HEK293T (cell line): Measurements from ENCODE around the gene TIE1.

Experiments
- CTCF ChIA-PET: fragments of 350-600 bp; formaldehyde crosslinking; extraction: SDS; loops from one replicate; lab custom pipeline; 2021; ENCODE audit warnings: antibody characterized with exemption, inconsistent platforms; lab: Yijun Ruan, JAX
- POLR2A ChIA-PET: fragments of 350-600 bp; formaldehyde crosslinking; extraction: SDS; loops from one replicate; lab custom pipeline; 2020; ENCODE audit warnings: antibody characterized with exemption, inconsistent platforms; lab: Yijun Ruan, JAX
- DNase-seq: peaks from one replicate; pipeline ENCODE4 v3.0.0; 2012; ENCODE audit warnings: mixed read lengths; ENCODE audit errors: extremely low spot score
- ARNT ChIP-seq: fragments of 450-650 bp; IDR thresholded peaks from 2 replicates; pipeline ENCODE4 v1.6.1; 2017; ENCODE audit warnings: mild to moderate bottlenecking
- BHLHE40 ChIP-seq: fragments of 450-650 bp; IDR thresholded peaks from 2 replicates; pipeline ENCODE4 v1.6.1; 2016; ENCODE audit warnings: mild to moderate bottlenecking, moderate library complexity, borderline replicate concordance
- CTBP1 ChIP-seq: fragments of 450-650 bp; IDR thresholded peaks from 2 replicates; pipeline ENCODE4 v1.6.1; 2016; ENCODE audit warnings: borderline replicate concordance
- ELF4 ChIP-seq: fragments of 450-650 bp; IDR thresholded peaks from 2 replicates; pipeline ENCODE4 v1.6.1; 2017; ENCODE audit warnings: antibody characterized with exemption
- FOXA1 ChIP-seq: fragments of 450-650 bp; IDR thresholded peaks from 2 replicates; pipeline ENCODE4 v1.6.1; 2016; ENCODE audit warnings: mild to moderate bottlenecking
- FOXK2 ChIP-seq: fragments of 450-650 bp; IDR thresholded peaks from 2 replicates; pipeline ENCODE4 v1.6.1; 2016; ENCODE audit warnings: mild to moderate bottlenecking
- FOXM1 ChIP-seq: fragments of 450-650 bp; IDR thresholded peaks from 2 replicates; pipeline ENCODE4 v1.6.1; 2017; ENCODE audit warnings: mild to moderate bottlenecking, borderline replicate concordance
- HDGF ChIP-seq: fragments of 450-650 bp; IDR thresholded peaks from 2 replicates; pipeline ENCODE4 v1.6.1; 2017; ENCODE audit warnings: antibody characterized with exemption, borderline replicate concordance
- L3MBTL2 ChIP-seq: fragments of 450-650 bp; conservative IDR thresholded peaks from 2 replicates; pipeline ENCODE4 v1.6.1; 2016; ENCODE audit warnings: mild to moderate bottlenecking
- LEF1 ChIP-seq: fragments of 450-650 bp; IDR thresholded peaks from 2 replicates; pipeline ENCODE4 v1.6.1; 2017; ENCODE audit warnings: mild to moderate bottlenecking, borderline replicate concordance
- NFRKB ChIP-seq: fragments of 450-650 bp; IDR thresholded peaks from 2 replicates; pipeline ENCODE4 v1.6.1; 2016; ENCODE audit warnings: mild to moderate bottlenecking, moderate library complexity
- SP1 ChIP-seq: fragments of 450-650 bp; IDR thresholded peaks from 2 replicates; pipeline ENCODE4 v1.6.1; 2017
- SUZ12 ChIP-seq: fragments of 450-650 bp; IDR thresholded peaks from 2 replicates; pipeline ENCODE4 v1.6.1; 2016; ENCODE audit warnings: mild to moderate bottlenecking
- TARDBP ChIP-seq: fragments of 450-650 bp; IDR thresholded peaks from 2 replicates; pipeline ENCODE4 v1.6.1; 2016
- ZNF384 ChIP-seq: fragments of 450-650 bp; IDR thresholded peaks from 2 replicates; pipeline ENCODE4 v1.6.1; 2016
- TF ChIP-seq, protein P1 (sequence below): fragments of 450-650 bp; IDR thresholded peaks from 2 replicates; pipeline ENCODE4 v1.6.1; 2016

The TIE1 gene

DNA sequence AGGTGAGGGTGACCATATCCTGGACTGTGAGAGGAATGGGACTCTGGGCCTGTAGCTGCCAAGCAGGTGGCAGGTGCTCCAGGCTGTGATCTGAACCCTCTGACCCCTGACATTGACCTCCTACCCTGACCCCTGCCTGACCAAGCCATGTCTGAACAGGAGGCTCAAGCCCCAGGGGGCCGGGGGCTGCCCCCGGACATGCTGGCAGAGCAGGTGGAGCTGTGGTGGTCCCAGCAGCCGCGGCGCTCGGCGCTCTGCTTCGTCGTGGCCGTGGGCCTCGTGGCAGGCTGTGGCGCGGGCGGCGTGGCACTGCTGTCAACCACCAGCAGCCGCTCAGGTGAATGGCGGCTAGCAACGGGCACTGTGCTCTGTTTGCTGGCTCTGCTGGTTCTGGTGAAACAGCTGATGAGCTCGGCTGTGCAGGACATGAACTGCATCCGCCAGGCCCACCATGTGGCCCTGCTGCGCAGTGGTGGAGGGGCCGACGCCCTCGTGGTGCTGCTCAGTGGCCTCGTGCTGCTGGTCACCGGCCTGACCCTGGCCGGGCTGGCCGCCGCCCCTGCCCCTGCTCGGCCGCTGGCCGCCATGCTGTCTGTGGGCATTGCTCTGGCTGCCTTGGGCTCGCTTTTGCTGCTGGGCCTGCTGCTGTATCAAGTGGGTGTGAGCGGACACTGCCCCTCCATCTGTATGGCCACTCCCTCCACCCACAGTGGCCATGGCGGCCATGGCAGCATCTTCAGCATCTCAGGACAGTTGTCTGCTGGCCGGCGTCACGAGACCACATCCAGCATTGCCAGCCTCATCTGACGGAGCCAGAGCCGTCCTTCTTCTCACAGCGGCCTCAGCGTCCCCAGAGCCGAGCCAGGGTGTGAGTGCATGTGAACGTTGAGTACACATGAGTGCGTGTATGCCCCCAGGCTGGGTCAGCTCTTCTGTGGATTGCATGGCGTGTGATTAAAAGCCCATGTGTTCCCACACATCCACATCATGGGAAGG, 27.9 kb upstream of the TIE1 start:
- POLR2A ChIA-PET = no interaction called here
- no peak for TF ChIP-seq FOXA1
- no peak for TF ChIP-seq FOXK2
- no peak for TF ChIP-seq FOXM1
- no peak for TF ChIP-seq CTBP1
- no peak for TF ChIP-seq ZNF384
- no peak for TF ChIP-seq NFRKB
- TF ChIP-seq TARDBP = no peak
- no peak for TF ChIP-seq SP1
- no peak for TF ChIP-seq HDGF
- no peak for TF ChIP-seq SUZ12
- TF ChIP-seq, protein P1, sequence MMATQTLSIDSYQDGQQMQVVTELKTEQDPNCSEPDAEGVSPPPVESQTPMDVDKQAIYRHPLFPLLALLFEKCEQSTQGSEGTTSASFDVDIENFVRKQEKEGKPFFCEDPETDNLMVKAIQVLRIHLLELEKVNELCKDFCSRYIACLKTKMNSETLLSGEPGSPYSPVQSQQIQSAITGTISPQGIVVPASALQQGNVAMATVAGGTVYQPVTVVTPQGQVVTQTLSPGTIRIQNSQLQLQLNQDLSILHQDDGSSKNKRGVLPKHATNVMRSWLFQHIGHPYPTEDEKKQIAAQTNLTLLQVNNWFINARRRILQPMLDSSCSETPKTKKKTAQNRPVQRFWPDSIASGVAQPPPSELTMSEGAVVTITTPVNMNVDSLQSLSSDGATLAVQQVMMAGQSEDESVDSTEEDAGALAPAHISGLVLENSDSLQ = no peak
- no peak for TF ChIP-seq ARNT
- TF ChIP-seq BHLHE40 = no peak
- CTCF ChIA-PET = no interaction called here
- no peak for DNase-seq

DNA sequence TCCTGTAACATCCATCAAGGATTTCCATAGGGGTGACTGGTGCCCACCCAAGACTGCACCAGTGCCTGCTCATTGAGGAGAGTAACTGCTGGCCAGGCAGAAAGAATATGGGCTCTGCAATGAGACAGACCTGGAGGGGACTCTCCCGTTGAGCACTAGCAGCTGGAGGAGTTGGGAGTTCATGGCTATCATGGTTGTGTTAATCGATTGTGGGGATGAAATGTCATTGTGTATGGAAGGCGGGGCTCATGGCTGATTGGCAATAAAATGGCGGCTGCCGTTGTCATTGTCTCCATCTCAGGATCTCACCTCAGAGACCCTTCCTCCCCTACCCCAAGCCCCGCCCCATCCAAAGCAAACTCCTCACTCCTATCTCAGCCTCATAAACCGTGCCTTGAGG, 27.1 kb upstream of the TIE1 start:
- POLR2A ChIA-PET = no interaction called here
- DNase-seq = no peak
- TF ChIP-seq LEF1 (no peak), CTBP1 (no peak), ARNT (no peak), SUZ12 (no peak), TARDBP (no peak), ELF4 (no peak), L3MBTL2 (no peak), ZNF384 (no peak), BHLHE40 (no peak), SP1 (no peak), NFRKB (no peak), HDGF (no peak), FOXA1 (no peak), FOXM1 (no peak), FOXK2 (no peak)
- TF ChIP-seq, protein P1 = no peak
- CTCF ChIA-PET = no interaction called here

DNA sequence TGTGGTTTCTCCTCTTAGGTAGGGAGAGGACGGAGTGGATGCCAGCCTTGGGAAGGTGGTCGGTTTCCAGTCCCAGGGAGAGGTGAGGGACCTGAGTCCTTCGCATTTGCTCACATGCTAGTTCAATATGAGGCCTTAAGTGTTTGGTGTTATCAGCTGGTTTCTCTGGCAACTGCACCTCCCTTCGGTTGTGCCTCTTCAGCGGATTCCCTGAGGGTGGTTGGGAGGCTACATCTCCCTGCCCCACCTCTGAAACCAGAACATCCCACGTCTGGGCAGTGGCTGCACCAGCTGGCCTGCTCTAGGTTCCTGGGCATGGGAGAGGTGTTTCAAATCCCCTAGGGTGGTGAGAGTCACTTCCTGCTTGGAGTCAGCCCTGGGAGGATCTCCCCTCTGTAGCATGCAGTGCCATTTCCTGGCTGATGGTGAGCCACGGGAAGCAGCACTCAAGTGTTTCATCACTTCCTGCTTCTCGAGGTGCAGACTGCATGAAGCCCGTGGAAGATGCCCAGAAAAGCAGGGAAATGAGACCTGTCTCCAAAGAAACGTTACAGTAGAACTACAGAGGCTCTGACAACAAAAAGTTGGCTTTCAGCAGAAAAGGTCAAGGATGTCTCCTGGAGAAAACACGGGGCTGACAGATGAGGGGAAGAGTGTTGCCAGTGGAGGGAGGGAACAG, 26.5 kb upstream of the TIE1 start:
- ChIA-PET POLR2A (no interaction called here), CTCF (no interaction called here)
- no peak for DNase-seq
- TF ChIP-seq ELF4 (no peak), FOXK2 (no peak), ARNT (no peak), NFRKB (no peak), ZNF384 (no peak), FOXM1 (no peak), L3MBTL2 (no peak), CTBP1 (no peak), SUZ12 (no peak), HDGF (no peak), BHLHE40 (no peak), FOXA1 (no peak), LEF1 (no peak), SP1 (no peak), TARDBP (no peak)
- TF ChIP-seq, protein P1 = no peak

DNA sequence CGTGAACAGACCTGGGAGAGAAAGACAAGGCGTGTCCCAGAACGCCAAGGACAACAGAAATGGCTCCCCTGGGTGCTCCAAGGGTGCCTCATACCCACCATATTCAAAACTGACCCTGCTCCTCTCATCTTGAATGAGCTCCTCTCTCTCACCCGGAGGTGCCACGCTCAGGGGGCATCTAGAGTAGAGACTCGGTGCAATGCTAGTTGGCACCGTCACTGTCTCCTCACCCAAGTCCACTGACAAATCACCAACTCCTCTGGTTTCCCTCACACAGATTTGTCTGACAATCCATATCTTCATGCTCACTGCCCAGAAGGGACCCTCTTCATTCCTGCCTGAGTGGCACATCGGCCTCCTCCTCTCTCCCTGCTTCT, 26.0 kb upstream of the TIE1 start:
- ChIA-PET CTCF (no interaction called here), POLR2A (no interaction called here)
- no peak for DNase-seq
- TF ChIP-seq SUZ12 (no peak), BHLHE40 (no peak), ZNF384 (no peak)

DNA sequence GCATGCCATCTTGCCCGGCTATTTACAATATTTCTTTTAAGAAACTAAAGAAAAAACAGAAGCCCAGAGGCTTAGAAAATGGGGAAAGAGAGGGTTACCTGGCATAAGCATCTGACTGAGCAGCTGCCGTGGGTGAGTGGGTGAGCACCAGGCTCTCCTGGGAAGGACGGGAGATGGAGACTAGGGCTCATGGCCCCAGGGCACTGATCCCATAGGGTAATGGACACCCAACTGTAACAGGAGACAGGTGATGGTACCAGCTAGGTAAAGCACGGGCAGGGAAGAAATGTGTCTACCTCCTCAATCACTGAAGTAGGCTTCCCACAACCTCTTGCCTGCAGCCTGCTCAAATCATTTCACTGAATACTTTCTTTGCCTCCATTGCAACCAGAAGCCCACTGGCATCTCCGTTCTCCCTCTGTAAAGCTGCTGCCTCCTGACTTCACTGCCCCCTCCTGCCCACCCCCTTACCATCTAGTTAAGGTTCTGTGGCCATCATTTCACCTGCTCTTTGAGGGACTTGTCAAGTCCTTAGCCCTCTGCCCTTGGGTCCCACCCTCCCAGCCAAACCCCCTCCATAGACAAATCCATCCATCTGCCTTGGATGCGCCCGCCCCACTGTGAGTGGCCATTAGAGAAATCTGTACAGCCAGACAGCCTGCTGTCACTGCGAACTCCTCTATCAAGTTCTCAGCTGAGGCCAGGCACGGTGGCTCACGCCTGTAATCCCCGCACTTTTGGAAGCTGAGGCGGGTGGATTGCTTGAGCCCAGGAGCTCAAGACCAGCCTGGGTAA, 24.8 kb upstream of the TIE1 start:
- POLR2A ChIA-PET = no interaction called here
- TF ChIP-seq FOXM1 (no peak), FOXK2 (no peak), FOXA1 (no peak), BHLHE40 (no peak), HDGF (no peak), ELF4 (no peak), SUZ12 (no peak), ZNF384 (no peak), TARDBP (no peak), ARNT (no peak), L3MBTL2 (no peak)
- TF ChIP-seq, protein P1 = no peak
- no peak for DNase-seq
- CTCF ChIA-PET = no interaction called here
